Suprapubic skin (tissue), 4 donors: ENCODE results near the gene GIT1. TPM values are rescaled to one million over a fixed set of nuclear protein-coding genes. Genes with fewer than 3 reads are reported as not detected.

Source experiments
- DNase-seq, 2 donors: peaks; one replicate each; pipeline ENCODE4 v3.0.0-alpha.2; 2019; ENCODE audit warnings: low spot score in 2 of 2
- H3K27ac ChIP-seq: fragments of 200-600 bp; sonication (generic); one replicate; pipeline ENCODE4 v1.5.1; 2019
- H3K27me3 ChIP-seq: fragments of 200-600 bp; sonication (generic); one replicate; pipeline ENCODE4 v1.5.1; 2019
- H3K36me3 ChIP-seq: fragments of 200-600 bp; sonication (generic); one replicate; pipeline ENCODE4 v1.5.1; 2019
- H3K4me1 ChIP-seq: fragments of 200-600 bp; sonication (generic); one replicate; pipeline ENCODE4 v1.5.1; 2019
- H3K4me3 ChIP-seq: fragments of 200-600 bp; sonication (generic); one replicate; pipeline ENCODE4 v1.5.1; 2019; ENCODE audit warnings: mild to moderate bottlenecking
- H3K9me3 ChIP-seq: fragments of 200-600 bp; sonication (generic); one replicate; pipeline ENCODE4 v1.5.1; 2019
- EP300 ChIP-seq: sonication (generic); formaldehyde crosslinking; IDR thresholded peaks from one replicate; pipeline ENCODE4 v1.6.1; 2017; ENCODE audit warnings: antibody characterized with exemption
- POLR2A ChIP-seq, 2 donors: fragments of 450-650 bp; IDR thresholded peaks; one replicate each; pipeline ENCODE4 v1.6.1; 2017; ENCODE audit warnings: antibody characterized with exemption in 2 of 2, mild to moderate bottlenecking in 2 of 2, moderate library complexity in 2 of 2
- POLR2AphosphoS5 ChIP-seq, 3 donors: sonication (generic); formaldehyde crosslinking; IDR thresholded peaks; one replicate each; pipeline ENCODE4 v1.6.1; 2017; ENCODE audit warnings: antibody characterized with exemption in 3 of 3
- WGBS: methylation state at CpG from one replicate; pipeline ENCODE4 v1.1.5; 2018; 5-methylcytosine and 5-hydroxymethylcytosine counted together
- total RNA-seq, 4 donors: library from RNA; depleted of rRNA; stranded (reverse); fragments of >200 nt; gene quantifications; one replicate each; pipeline ENCODE4 v1.1.0, GENCODE V29; 2016
- TF ChIP-seq, protein P1 (sequence below), 2 donors: fragments of 200-600 bp in 1 of 2; fragments of 450-650 bp in 1 of 2; sonication (generic) in 1 of 2; IDR thresholded peaks; one replicate each; pipeline ENCODE4 v1.5.1; 2016 to 2019; ENCODE audit warnings: antibody characterized with exemption in 2 of 2, mild to moderate bottlenecking in 1 of 2, moderate library complexity in 1 of 2

Gene GIT1
- total RNA-seq, 4 donors from 2014 or later: 66.7 to 103 (median 90.4) TPM

- H3K4me1 ChIP-seq: peaks cover 71% of the 10 kb centered on the region
- no peaks in the 10 kb centered on the region for H3K9me3 ChIP-seq
- no peaks in the 10 kb centered on the region for H3K36me3 ChIP-seq
- no peak overlapping the region for H3K27ac ChIP-seq
- TF ChIP-seq, protein P1, sequence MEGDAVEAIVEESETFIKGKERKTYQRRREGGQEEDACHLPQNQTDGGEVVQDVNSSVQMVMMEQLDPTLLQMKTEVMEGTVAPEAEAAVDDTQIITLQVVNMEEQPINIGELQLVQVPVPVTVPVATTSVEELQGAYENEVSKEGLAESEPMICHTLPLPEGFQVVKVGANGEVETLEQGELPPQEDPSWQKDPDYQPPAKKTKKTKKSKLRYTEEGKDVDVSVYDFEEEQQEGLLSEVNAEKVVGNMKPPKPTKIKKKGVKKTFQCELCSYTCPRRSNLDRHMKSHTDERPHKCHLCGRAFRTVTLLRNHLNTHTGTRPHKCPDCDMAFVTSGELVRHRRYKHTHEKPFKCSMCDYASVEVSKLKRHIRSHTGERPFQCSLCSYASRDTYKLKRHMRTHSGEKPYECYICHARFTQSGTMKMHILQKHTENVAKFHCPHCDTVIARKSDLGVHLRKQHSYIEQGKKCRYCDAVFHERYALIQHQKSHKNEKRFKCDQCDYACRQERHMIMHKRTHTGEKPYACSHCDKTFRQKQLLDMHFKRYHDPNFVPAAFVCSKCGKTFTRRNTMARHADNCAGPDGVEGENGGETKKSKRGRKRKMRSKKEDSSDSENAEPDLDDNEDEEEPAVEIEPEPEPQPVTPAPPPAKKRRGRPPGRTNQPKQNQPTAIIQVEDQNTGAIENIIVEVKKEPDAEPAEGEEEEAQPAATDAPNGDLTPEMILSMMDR (IDR thresholded peaks at IDR 0.05): peak in 1 of 2 donors; percentile 18
- TF ChIP-seq POLR2AphosphoS5 (IDR thresholded peaks at IDR 0.05): no peak
- WGBS: 21% methylated on average over 11 of the region's 64 CpGs
- peak overlapping the region; percentile 56 for H3K4me3 ChIP-seq
- no peak for DNase-seq
- H3K27me3 ChIP-seq: no peaks in the 10 kb centered on the region
Observed at GRCh38 chr17:29593591-29594518, 4.4 kb upstream of the GIT1 start.

- no peaks in the 10 kb centered on the region for H3K9me3 ChIP-seq
- TF ChIP-seq EP300: no peak
- TF ChIP-seq POLR2AphosphoS5 (IDR thresholded peaks at IDR 0.05): no peak
- no peak for DNase-seq
- no peaks in the 10 kb centered on the region for H3K27me3 ChIP-seq
- H3K4me1 ChIP-seq: peaks cover 79% of the 10 kb centered on the region
- H3K27ac ChIP-seq: peak within 1 kb of the TSS; percentile 86
- 0% methylated on average over 1 of the region's 96 CpGs for WGBS
- no peaks in the 10 kb centered on the region for H3K36me3 ChIP-seq
- H3K4me3 ChIP-seq: peak within 1 kb of the TSS; percentile 88
Observed at GRCh38 chr17:29592850-29593551, 3.6 kb upstream of the GIT1 start, which contains the start of gene ANKRD13B. Gene ANKRD13B, plus strand, starts transcription at chr17:29593132. Its CDS starts 490 bp downstream, at chr17:29593622.

DNA sequence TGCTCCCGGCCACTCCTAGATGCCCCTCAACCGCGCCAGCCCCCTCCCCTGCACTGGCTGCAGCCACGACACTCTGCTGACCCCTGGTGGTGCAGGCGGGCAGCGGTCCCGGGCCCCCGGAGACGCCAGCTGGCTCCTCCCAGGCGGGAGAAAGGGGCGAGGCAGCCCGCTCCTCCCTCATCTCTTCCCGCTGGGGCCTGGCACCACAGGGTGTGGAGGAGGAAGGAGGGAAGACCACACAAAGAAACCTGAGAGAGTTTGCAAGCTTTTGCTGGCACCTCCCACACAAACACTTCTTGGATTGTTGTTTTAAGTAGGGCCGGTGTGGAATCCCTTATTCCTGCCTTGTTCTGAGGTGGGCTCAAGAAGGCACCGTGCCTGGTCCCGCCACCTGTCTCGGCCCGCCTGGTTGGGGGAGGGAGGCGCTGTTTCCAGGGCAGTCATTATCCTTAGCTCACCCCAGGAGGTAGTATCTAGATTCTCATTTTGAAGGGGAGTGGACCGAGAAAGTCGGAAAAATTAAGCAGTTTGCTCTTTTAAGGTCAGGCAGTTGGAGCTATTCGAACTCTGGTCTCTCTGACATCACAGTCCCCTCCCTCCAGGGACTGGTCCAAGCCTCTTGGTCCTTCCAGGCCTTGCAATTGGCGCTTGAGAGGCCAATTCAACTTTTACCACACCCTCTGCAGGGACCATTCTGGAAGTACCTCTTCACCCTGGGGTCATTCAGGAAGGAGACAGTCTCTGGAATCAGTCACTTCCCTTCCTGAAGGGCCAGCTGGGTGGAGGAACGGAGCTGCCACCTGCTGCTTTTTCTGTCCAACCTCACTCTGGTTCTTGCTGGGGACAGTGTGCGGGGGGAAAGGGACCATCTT, 2.5 kb upstream of the GIT1 start:
- no peaks in the 10 kb centered on the region for H3K9me3 ChIP-seq
- 7% methylated on average over 23 of the region's 25 CpGs for WGBS
- peaks cover 82% of the 10 kb centered on the region for H3K4me1 ChIP-seq
- H3K36me3 ChIP-seq: no peaks in the 10 kb centered on the region
- peak overlapping the region; percentile 86 for H3K27ac ChIP-seq
- H3K27me3 ChIP-seq: no peaks in the 10 kb centered on the region
- H3K4me3 ChIP-seq: peak overlapping the region; percentile 88
- TF ChIP-seq, protein P1 (IDR thresholded peaks at IDR 0.05): peak; percentile 74 to 95
- TF ChIP-seq POLR2AphosphoS5 (IDR thresholded peaks at IDR 0.05): no peak
- DNase-seq: peak in 1 of 2 donors; percentile 91

GRCh38 chr17:29591146-29591736, 1.8 kb upstream of the GIT1 start:
- no peak for DNase-seq
- Histone ChIP-seq H3K27me3 (no peaks in the 10 kb centered on the region), H3K4me3 (peak overlapping the region; percentile 88), H3K4me1 (peaks cover 84% of the 10 kb centered on the region), H3K36me3 (no peaks in the 10 kb centered on the region), H3K9me3 (no peaks in the 10 kb centered on the region), H3K27ac (peak overlapping the region; percentile 86)
- WGBS: 0% methylated on average over 6 of the region's 31 CpGs
- TF ChIP-seq POLR2AphosphoS5 (IDR thresholded peaks at IDR 0.05) (no peak), EP300 (no peak), POLR2A (IDR thresholded peaks at IDR 0.05) (no peak)
- TF ChIP-seq, protein P1 (IDR thresholded peaks at IDR 0.05): no peak
